ENCODE results near the gene KBTBD12. TPM values are rescaled to one million over a fixed set of nuclear protein-coding genes. Genes with fewer than 3 reads are reported as not detected.

The KBTBD12 gene
- total and polyA plus RNA-seq, 2 donors (not counting 1 experiment from before 2014, with no cell fraction given), result not detected

DNA sequence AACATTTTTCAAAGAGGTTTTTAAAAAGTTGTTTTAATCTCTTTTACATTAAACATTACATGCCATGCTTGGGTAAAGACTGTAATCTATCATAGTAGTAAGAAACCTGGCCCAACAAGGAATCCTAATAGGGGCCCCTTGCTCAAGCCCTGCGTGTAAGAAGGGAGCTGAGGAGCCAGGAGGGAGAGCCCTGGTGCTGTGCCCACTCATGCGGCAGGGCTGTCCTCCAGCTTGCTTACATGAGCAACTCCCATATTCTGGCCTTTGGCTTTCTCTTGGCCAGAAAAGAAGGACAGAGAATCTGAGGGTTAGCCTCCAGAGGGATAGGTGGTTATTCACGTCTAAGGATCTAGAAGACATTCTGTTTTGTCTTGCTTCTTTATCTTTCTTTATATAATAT lies 49.8 kb downstream of the KBTBD12 start:
- no peaks in the 10 kb centered on the region for H3K9me3 ChIP-seq (ENCODE audit: control insufficient read depth, insufficient read depth, low read depth, low read length)
- H4K20me1 ChIP-seq (ENCODE audit: control insufficient read depth, extremely low read depth, insufficient read depth, low read length), result peaks cover 2% of the 10 kb centered on the region
- no peak overlapping the region for H3K9ac ChIP-seq (ENCODE audit: insufficient read depth, low read length)
- H3K79me2 ChIP-seq (ENCODE audit: control insufficient read depth, insufficient read depth, low read length), result no peaks in the 10 kb centered on the region
- TF ChIP-seq EZH2 (IDR thresholded peaks at IDR 0.05; ENCODE audit: low read length, missing control alignments), result no peak
- no peak for TF ChIP-seq CTCF (conservative IDR thresholded peaks at IDR 0.05 in 1 of 2, IDR thresholded peaks at IDR 0.05 in 1 of 2; ENCODE audit: low read depth in 1 of 2, low read length in 2 of 2)
- no peaks in the 10 kb centered on the region for H3K4me1 ChIP-seq (ENCODE audit: control insufficient read depth, extremely low read depth, insufficient read depth, low read length)
- no peak overlapping the region for H3K27ac ChIP-seq (ENCODE audit: insufficient read depth, low read length)
- H2AFZ ChIP-seq (ENCODE audit: low read length), result no peak overlapping the region
- H3K4me3 ChIP-seq (replicated peaks in 1 of 4; ENCODE audit: control extremely low read depth in 1 of 4, insufficient read depth in 1 of 4, low read depth in 3 of 4, low read length in 4 of 4), result no peak overlapping the region
- no peak overlapping the region for H3K4me2 ChIP-seq (ENCODE audit: extremely low read depth, insufficient read depth, low read length)
- H3K36me3 ChIP-seq (ENCODE audit: control insufficient read depth, insufficient read depth, low read length), result no peaks in the 10 kb centered on the region
- H3K27me3 ChIP-seq (ENCODE audit: control insufficient read depth, insufficient read depth, low read length), result no peaks in the 10 kb centered on the region
- no peak for DNase-seq (ENCODE audit: low read depth in 2 of 2)

DNA sequence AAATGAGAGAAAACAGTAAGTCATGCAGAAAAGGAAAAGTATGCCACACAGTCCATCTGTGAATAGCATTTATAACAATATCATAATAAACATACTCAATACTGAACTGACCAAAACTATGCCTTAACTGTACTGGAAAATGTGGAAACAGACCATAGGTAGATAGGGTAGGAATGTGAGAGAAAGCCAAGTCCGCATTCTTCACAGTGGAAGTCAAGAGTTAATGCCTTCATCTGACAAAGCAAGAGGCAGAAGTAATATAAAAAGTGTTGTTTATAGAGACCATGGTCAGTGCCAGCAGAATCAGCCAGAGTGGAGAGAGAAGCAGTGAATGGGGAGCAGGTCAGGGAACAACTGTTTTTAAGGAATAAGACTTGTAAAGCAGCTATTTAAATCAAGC lies 52.3 kb downstream of the KBTBD12 start:
- Histone ChIP-seq H3K4me3 (replicated peaks in 1 of 4; ENCODE audit: control extremely low read depth in 1 of 4, insufficient read depth in 1 of 4, low read depth in 3 of 4, low read length in 4 of 4) (no peak overlapping the region), H3K4me2 (ENCODE audit: extremely low read depth, insufficient read depth, low read length) (no peak overlapping the region), H2AFZ (ENCODE audit: low read length) (no peak overlapping the region), H3K9ac (ENCODE audit: insufficient read depth, low read length) (no peak overlapping the region), H4K20me1 (ENCODE audit: control insufficient read depth, extremely low read depth, insufficient read depth, low read length) (peaks cover 2% of the 10 kb centered on the region), H3K27me3 (ENCODE audit: control insufficient read depth, insufficient read depth, low read length) (no peaks in the 10 kb centered on the region), H3K79me2 (ENCODE audit: control insufficient read depth, insufficient read depth, low read length) (no peaks in the 10 kb centered on the region), H3K9me3 (ENCODE audit: control insufficient read depth, insufficient read depth, low read depth, low read length) (no peaks in the 10 kb centered on the region), H3K36me3 (ENCODE audit: control insufficient read depth, insufficient read depth, low read length) (no peaks in the 10 kb centered on the region), H3K27ac (ENCODE audit: insufficient read depth, low read length) (no peak overlapping the region), H3K4me1 (ENCODE audit: control insufficient read depth, extremely low read depth, insufficient read depth, low read length) (no peaks in the 10 kb centered on the region)
- no peak for TF ChIP-seq CTCF (conservative IDR thresholded peaks at IDR 0.05 in 1 of 2, IDR thresholded peaks at IDR 0.05 in 1 of 2; ENCODE audit: low read depth in 1 of 2, low read length in 2 of 2)
- no peak for TF ChIP-seq EZH2 (IDR thresholded peaks at IDR 0.05; ENCODE audit: low read length, missing control alignments)
- DNase-seq (ENCODE audit: low read depth in 2 of 2), result peak in 1 of 2 donors; percentile 82

DNA sequence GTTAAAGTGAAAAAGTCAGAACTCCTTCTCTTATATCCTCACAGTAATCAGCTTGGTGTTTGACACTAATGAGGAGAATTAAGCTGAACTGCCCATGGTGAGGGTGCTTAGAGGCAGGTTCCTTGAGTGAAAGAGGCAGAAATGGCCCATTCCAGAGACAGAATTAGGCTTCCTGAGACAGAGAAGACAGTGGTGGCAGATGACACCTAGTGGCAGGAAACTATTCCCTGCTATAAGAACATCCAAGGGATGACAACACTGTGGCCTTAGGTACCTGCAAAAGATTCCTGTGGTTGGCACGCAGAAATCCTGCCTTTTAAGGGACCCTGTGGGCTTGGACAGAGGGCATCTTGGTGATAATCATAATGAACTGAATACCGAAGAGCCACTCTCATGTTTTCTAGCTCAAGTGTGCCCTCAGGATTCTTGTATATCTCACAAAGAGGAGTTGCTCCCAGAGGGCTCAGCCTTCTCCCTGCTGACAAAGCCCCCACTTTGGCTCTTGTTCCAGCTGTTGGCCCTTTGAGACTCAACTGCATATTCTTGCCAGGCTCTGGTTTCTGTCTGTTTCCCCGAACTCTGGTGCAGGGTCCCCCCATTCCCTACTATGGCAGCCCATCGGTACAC lies 56.0 kb downstream of the KBTBD12 start:
- Histone ChIP-seq H2AFZ (ENCODE audit: low read length) (no peak overlapping the region), H4K20me1 (ENCODE audit: control insufficient read depth, extremely low read depth, insufficient read depth, low read length) (no peaks in the 10 kb centered on the region), H3K9me3 (ENCODE audit: control insufficient read depth, insufficient read depth, low read depth, low read length) (no peaks in the 10 kb centered on the region), H3K9ac (ENCODE audit: insufficient read depth, low read length) (no peak overlapping the region), H3K27ac (ENCODE audit: insufficient read depth, low read length) (no peak overlapping the region), H3K27me3 (ENCODE audit: control insufficient read depth, insufficient read depth, low read length) (peaks cover 7% of the 10 kb centered on the region), H3K4me2 (ENCODE audit: extremely low read depth, insufficient read depth, low read length) (no peak overlapping the region), H3K4me3 (replicated peaks in 1 of 4; ENCODE audit: control extremely low read depth in 1 of 4, insufficient read depth in 1 of 4, low read depth in 3 of 4, low read length in 4 of 4) (no peak overlapping the region), H3K4me1 (ENCODE audit: control insufficient read depth, extremely low read depth, insufficient read depth, low read length) (no peaks in the 10 kb centered on the region), H3K36me3 (ENCODE audit: control insufficient read depth, insufficient read depth, low read length) (no peaks in the 10 kb centered on the region), H3K79me2 (ENCODE audit: control insufficient read depth, insufficient read depth, low read length) (no peaks in the 10 kb centered on the region)
- DNase-seq (ENCODE audit: low read depth in 2 of 2), result peak; percentile 44 to 67
- peak; percentile 66 to 85 for TF ChIP-seq CTCF (conservative IDR thresholded peaks at IDR 0.05 in 1 of 2, IDR thresholded peaks at IDR 0.05 in 1 of 2; ENCODE audit: low read depth in 1 of 2, low read length in 2 of 2)
- TF ChIP-seq EZH2 (IDR thresholded peaks at IDR 0.05; ENCODE audit: low read length, missing control alignments), result no peak

All from fibroblast of lung (primary cell).